WERI-Rb-1 (cell line): ENCODE data around the gene PADI2.
"Not testable (repeated sequence)": the region's sequence is repeated elsewhere in the genome, so short reads cannot be mapped to it uniquely, and the experiment has no call there.

Experiments
- DNase-seq: peaks from one replicate; pipeline ENCODE4 v3.0.0-alpha.2; 2020
- H3K27ac ChIP-seq: fragments of 250-450 bp; sonication (Bioruptor Pico); 2 replicates; pipeline ENCODE4 v1.5.1; 2020; ENCODE audit warnings: mild to moderate bottlenecking, moderate library complexity
- H3K27me3 ChIP-seq: fragments of 250-450 bp; sonication (Bioruptor Pico); 2 replicates; pipeline ENCODE4 v1.5.1; 2021; ENCODE audit warnings: mild to moderate bottlenecking, low read depth, moderate library complexity; ENCODE audit not compliant: insufficient read depth, severe bottlenecking
- H3K36me3 ChIP-seq: fragments of 250-450 bp; sonication (Bioruptor Pico); 2 replicates; pipeline ENCODE4 v1.5.1; 2020; ENCODE audit warnings: mild to moderate bottlenecking, moderate library complexity
- H3K4me3 ChIP-seq: 2 replicates; pipeline ENCODE4 v1.5.1; 2011; ENCODE audit warnings: low read depth, mild to moderate bottlenecking, control low read depth, low read length
- H3K9me3 ChIP-seq: fragments of 250-450 bp; sonication (Bioruptor Pico); 2 replicates; pipeline ENCODE4 v1.5.1; 2021; ENCODE audit warnings: mild to moderate bottlenecking, moderate library complexity; ENCODE audit not compliant: severe bottlenecking
- CTCF ChIP-seq: IDR thresholded peaks from 2 replicates; pipeline ENCODE4 v1.5.1; 2011; ENCODE audit warnings: low read depth, mild to moderate bottlenecking, control low read depth, inconsistent platforms, low read length

PADI2 gene

GRCh38 chr1:17068789-17069188 lies 50.5 kb downstream of the PADI2 start:
- no peak for DNase-seq
- Histone ChIP-seq H3K27ac (no peak overlapping the region), H3K27me3 (no peaks in the 10 kb centered on the region), H3K36me3 (no peaks in the 10 kb centered on the region), H3K4me3 (no peak overlapping the region), H3K9me3 (peaks cover 9% of the 10 kb centered on the region)
- no peak for TF ChIP-seq CTCF

- Histone ChIP-seq H3K36me3 (no peaks in the 10 kb centered on the region), H3K27me3 (no peaks in the 10 kb centered on the region), H3K9me3 (peaks cover 9% of the 10 kb centered on the region), H3K4me3 (no peak overlapping the region), H3K27ac (no peak overlapping the region)
- TF ChIP-seq CTCF = no peak
- DNase-seq = no peak
Measured at GRCh38 chr1:17067465-17068240, 51.6 kb downstream of the PADI2 start.

GRCh38 chr1:17067069-17067426 lies 52.2 kb downstream of the PADI2 start:
- H3K36me3 ChIP-seq = no peaks in the 10 kb centered on the region
- H3K9me3 ChIP-seq = peaks cover 9% of the 10 kb centered on the region
- H3K27me3 ChIP-seq = no peaks in the 10 kb centered on the region
- H3K4me3 ChIP-seq = no peak overlapping the region
- no peak overlapping the region for H3K27ac ChIP-seq
- no peak for TF ChIP-seq CTCF
- DNase-seq = no peak

GRCh38 chr1:17066361-17067068 lies 52.7 kb downstream of the PADI2 start:
- no peaks in the 10 kb centered on the region for H3K27me3 ChIP-seq
- H3K9me3 ChIP-seq = peaks cover 9% of the 10 kb centered on the region
- no peak for TF ChIP-seq CTCF
- DNase-seq = no peak
- H3K4me3 ChIP-seq = no peak overlapping the region
- no peaks in the 10 kb centered on the region for H3K36me3 ChIP-seq
- H3K27ac ChIP-seq = no peak overlapping the region

GRCh38 chr1:17065666-17066065 lies 53.6 kb downstream of the PADI2 start:
- H3K4me3 ChIP-seq = no peak overlapping the region
- TF ChIP-seq CTCF = no peak
- no peak for DNase-seq
- H3K27me3 ChIP-seq = no peaks in the 10 kb centered on the region
- H3K27ac ChIP-seq = no peak overlapping the region
- peaks cover 9% of the 10 kb centered on the region for H3K9me3 ChIP-seq
- H3K36me3 ChIP-seq = no peaks in the 10 kb centered on the region

GRCh38 chr1:17062751-17063150 lies 56.5 kb downstream of the PADI2 start:
- H3K27me3 ChIP-seq, H3K9me3 ChIP-seq, H3K36me3 ChIP-seq, DNase-seq, H3K27ac ChIP-seq, H3K4me3 ChIP-seq: not testable (repeated sequence)
